ENCODE results near the gene CABP2.

GRCh38 chr11:67556244-67556643, 33.0 kb upstream of the CABP2 start:
- TF ChIP-seq, protein P1, sequence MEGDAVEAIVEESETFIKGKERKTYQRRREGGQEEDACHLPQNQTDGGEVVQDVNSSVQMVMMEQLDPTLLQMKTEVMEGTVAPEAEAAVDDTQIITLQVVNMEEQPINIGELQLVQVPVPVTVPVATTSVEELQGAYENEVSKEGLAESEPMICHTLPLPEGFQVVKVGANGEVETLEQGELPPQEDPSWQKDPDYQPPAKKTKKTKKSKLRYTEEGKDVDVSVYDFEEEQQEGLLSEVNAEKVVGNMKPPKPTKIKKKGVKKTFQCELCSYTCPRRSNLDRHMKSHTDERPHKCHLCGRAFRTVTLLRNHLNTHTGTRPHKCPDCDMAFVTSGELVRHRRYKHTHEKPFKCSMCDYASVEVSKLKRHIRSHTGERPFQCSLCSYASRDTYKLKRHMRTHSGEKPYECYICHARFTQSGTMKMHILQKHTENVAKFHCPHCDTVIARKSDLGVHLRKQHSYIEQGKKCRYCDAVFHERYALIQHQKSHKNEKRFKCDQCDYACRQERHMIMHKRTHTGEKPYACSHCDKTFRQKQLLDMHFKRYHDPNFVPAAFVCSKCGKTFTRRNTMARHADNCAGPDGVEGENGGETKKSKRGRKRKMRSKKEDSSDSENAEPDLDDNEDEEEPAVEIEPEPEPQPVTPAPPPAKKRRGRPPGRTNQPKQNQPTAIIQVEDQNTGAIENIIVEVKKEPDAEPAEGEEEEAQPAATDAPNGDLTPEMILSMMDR (IDR thresholded peaks at IDR 0.05): no peak
- TF ChIP-seq POLR2A (IDR thresholded peaks at IDR 0.05): no peak
